Measurements from ENCODE around the gene HTATSF1. TPM values are rescaled to one million over a fixed set of nuclear protein-coding genes. Genes with fewer than 3 reads are reported as not detected.

HTATSF1 gene
- polyA plus RNA-seq, 1 of the 3 experiments (the other 2 are of a cell fraction) = 2.7 TPM

GRCh38 chrX:136496764-136497555, 432 bp upstream of the HTATSF1 start:
- no peaks in the 10 kb centered on the region for H3F3A ChIP-seq (replicated peaks; ENCODE audit: insufficient read depth)
- H3K36me3 ChIP-seq (replicated peaks in 1 of 2; ENCODE audit: control insufficient read depth in 1 of 2, insufficient read depth in 2 of 2, low read length in 1 of 2) = peaks cover 7 to 22% of the 10 kb centered on the region in 2 experiments
- H3K27me3 ChIP-seq (ENCODE audit: insufficient read depth) = no peaks in the 10 kb centered on the region
- no peaks in the 10 kb centered on the region for H3K9me2 ChIP-seq
- no peaks in the 10 kb centered on the region for H3K9me3 ChIP-seq
- H3K27ac ChIP-seq (ENCODE audit: low read depth in 2 of 2, low read length in 1 of 2) = peak overlapping the region; percentile 87 to 91
- POLR2A ChIA-PET = interaction anchor here (0.6 kb wide), 2 partner anchors 418 to 594 kb away, joined by 3 to 4 read pairs; no protein-coding TSS in a partner anchor
- 44% methylated on average over 53 of the region's 111 CpGs for WGBS (ENCODE audit: low lambda C conversion rate)
- peaks cover 21% of the 10 kb centered on the region for H3K79me2 ChIP-seq (ENCODE audit: insufficient read depth)
- DNase-seq = peak; percentile 87
- TF ChIP-seq YY1 (IDR thresholded peaks at IDR 0.05; ENCODE audit: low read depth) = peak; percentile 80
- TF ChIP-seq CHD2 (IDR thresholded peaks at IDR 0.05; ENCODE audit: low read length, partially characterized antibody) = no peak
- peak overlapping the region; percentile 71 for H3K4me2 ChIP-seq
- H3K4me1 ChIP-seq (ENCODE audit: control insufficient read depth in 1 of 2, insufficient read depth in 2 of 2, low read depth in 1 of 2, low read length in 1 of 2) = peaks cover 0 to 2% of the 10 kb centered on the region in 2 experiments; a peak in 2 of 4 replicates
- peak overlapping the region; percentile 93 for H2AFZ ChIP-seq (ENCODE audit: low read depth)
- H3K9ac ChIP-seq = peak overlapping the region; percentile 81
- no peaks in the 10 kb centered on the region for H4K20me1 ChIP-seq (ENCODE audit: insufficient read depth)
- H3K4me3 ChIP-seq (ENCODE audit: low read depth in 2 of 2, low read length in 1 of 2) = peak overlapping the region; percentile 59 to 64
- CTCF ChIA-PET = interaction anchor here (0.8 kb wide), 1 partner anchor 79 kb away, joined by 3 read pairs; no protein-coding TSS in a partner anchor

DNA sequence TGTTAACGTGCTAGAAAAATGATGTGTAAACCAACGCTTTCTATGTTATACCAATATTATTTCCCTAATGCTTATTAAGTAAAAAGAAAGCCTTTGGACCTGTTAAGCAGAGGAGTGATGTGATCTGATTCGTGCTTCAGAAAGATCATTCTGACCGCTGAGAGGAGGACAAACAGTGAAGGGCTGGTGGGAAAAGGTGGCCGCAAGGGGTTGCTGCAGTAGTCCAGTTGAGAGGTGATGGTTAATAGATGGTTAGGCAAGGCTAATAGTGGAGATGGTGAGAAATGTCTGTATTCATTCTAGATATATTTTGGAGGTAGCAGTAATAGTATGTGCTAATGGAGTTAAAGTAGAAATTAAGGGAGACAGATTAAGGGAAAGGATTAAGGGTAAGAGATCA, 21.7 kb downstream of the HTATSF1 start:
- Histone ChIP-seq H3K9me3 (no peaks in the 10 kb centered on the region), H3K27me3 (ENCODE audit: insufficient read depth) (peaks cover 4% of the 10 kb centered on the region; the same call in 1 of the 2 replicates), H3K79me2 (ENCODE audit: insufficient read depth) (no peaks in the 10 kb centered on the region), H3K36me3 (replicated peaks in 1 of 2; ENCODE audit: control insufficient read depth in 1 of 2, insufficient read depth in 2 of 2, low read length in 1 of 2) (no peaks in the 10 kb centered on the region), H3K4me1 (ENCODE audit: control insufficient read depth in 1 of 2, insufficient read depth in 2 of 2, low read depth in 1 of 2, low read length in 1 of 2) (no peaks in the 10 kb centered on the region), H4K20me1 (ENCODE audit: insufficient read depth) (no peaks in the 10 kb centered on the region), H3K9ac (no peak overlapping the region), H3K9me2 (no peaks in the 10 kb centered on the region), H3K4me2 (no peak overlapping the region), H3K4me3 (ENCODE audit: low read depth in 2 of 2, low read length in 1 of 2) (no peak overlapping the region), H2AFZ (ENCODE audit: low read depth) (no peak overlapping the region), H3F3A (replicated peaks; ENCODE audit: insufficient read depth) (no peaks in the 10 kb centered on the region), H3K27ac (ENCODE audit: low read depth in 2 of 2, low read length in 1 of 2) (no peak overlapping the region)
- CTCF ChIA-PET = no interaction called here
- no peak for DNase-seq
- POLR2A ChIA-PET = no interaction called here
- 32% methylated on average over 5 of the region's 5 CpGs for WGBS (ENCODE audit: low lambda C conversion rate)
- TF ChIP-seq RFX5 (IDR thresholded peaks at IDR 0.05; ENCODE audit: low read length) = no peak
- TF ChIP-seq, protein P1, sequence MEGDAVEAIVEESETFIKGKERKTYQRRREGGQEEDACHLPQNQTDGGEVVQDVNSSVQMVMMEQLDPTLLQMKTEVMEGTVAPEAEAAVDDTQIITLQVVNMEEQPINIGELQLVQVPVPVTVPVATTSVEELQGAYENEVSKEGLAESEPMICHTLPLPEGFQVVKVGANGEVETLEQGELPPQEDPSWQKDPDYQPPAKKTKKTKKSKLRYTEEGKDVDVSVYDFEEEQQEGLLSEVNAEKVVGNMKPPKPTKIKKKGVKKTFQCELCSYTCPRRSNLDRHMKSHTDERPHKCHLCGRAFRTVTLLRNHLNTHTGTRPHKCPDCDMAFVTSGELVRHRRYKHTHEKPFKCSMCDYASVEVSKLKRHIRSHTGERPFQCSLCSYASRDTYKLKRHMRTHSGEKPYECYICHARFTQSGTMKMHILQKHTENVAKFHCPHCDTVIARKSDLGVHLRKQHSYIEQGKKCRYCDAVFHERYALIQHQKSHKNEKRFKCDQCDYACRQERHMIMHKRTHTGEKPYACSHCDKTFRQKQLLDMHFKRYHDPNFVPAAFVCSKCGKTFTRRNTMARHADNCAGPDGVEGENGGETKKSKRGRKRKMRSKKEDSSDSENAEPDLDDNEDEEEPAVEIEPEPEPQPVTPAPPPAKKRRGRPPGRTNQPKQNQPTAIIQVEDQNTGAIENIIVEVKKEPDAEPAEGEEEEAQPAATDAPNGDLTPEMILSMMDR (IDR thresholded peaks at IDR 0.05) = no peak
- TF ChIP-seq RCOR1 (IDR thresholded peaks at IDR 0.05; ENCODE audit: low read length) = no peak
- no peak for TF ChIP-seq CHD2 (IDR thresholded peaks at IDR 0.05; ENCODE audit: low read length, partially characterized antibody)
- TF ChIP-seq, protein P2, sequence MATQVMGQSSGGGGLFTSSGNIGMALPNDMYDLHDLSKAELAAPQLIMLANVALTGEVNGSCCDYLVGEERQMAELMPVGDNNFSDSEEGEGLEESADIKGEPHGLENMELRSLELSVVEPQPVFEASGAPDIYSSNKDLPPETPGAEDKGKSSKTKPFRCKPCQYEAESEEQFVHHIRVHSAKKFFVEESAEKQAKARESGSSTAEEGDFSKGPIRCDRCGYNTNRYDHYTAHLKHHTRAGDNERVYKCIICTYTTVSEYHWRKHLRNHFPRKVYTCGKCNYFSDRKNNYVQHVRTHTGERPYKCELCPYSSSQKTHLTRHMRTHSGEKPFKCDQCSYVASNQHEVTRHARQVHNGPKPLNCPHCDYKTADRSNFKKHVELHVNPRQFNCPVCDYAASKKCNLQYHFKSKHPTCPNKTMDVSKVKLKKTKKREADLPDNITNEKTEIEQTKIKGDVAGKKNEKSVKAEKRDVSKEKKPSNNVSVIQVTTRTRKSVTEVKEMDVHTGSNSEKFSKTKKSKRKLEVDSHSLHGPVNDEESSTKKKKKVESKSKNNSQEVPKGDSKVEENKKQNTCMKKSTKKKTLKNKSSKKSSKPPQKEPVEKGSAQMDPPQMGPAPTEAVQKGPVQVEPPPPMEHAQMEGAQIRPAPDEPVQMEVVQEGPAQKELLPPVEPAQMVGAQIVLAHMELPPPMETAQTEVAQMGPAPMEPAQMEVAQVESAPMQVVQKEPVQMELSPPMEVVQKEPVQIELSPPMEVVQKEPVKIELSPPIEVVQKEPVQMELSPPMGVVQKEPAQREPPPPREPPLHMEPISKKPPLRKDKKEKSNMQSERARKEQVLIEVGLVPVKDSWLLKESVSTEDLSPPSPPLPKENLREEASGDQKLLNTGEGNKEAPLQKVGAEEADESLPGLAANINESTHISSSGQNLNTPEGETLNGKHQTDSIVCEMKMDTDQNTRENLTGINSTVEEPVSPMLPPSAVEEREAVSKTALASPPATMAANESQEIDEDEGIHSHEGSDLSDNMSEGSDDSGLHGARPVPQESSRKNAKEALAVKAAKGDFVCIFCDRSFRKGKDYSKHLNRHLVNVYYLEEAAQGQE (IDR thresholded peaks at IDR 0.05; ENCODE audit: low read depth, low read length) = no peak
- TF ChIP-seq RXRA (IDR thresholded peaks at IDR 0.05; ENCODE audit: borderline replicate concordance, low read depth) = no peak
- no peak for TF ChIP-seq FOSL2 (IDR thresholded peaks at IDR 0.05; ENCODE audit: borderline replicate concordance, low read depth)
- no peak for TF ChIP-seq POLR2AphosphoS5 (IDR thresholded peaks at IDR 0.05; ENCODE audit: low read depth, low read length)

Data from SK-N-SH (cell line).